Fibroblast of the aortic adventitia (primary cell): ENCODE results near the gene TAL1. TPM values are rescaled to one million over a fixed set of nuclear protein-coding genes. Genes with fewer than 3 reads are reported as not detected.

Experiments
- DNase-seq: peaks from one replicate; pipeline ENCODE4 v3.0.0-alpha.2; 2010; ENCODE audit warnings: low read depth
- H3K4me3 ChIP-seq: 2 replicates; pipeline ENCODE4 v1.5.1; 2011; ENCODE audit warnings: low read depth, mild to moderate bottlenecking, control low read depth, low read length, moderate library complexity
- total RNA-seq: library from RNA; depleted of rRNA; stranded (reverse); fragments of >200 nt; gene quantifications from 2 replicates; pipeline ENCODE4 v1.2.3, GENCODE V29; 2012; ENCODE audit warnings: low replicate concordance
- TF ChIP-seq, protein P1 (sequence below): IDR thresholded peaks from 2 replicates; pipeline ENCODE4 v1.5.1; 2011; ENCODE audit warnings: mild to moderate bottlenecking, low read length, control low read depth, inconsistent platforms; ENCODE audit not compliant: insufficient read depth

The TAL1 gene
- total RNA-seq, 1 donor, result 0.36 TPM

- no peak overlapping the region for H3K4me3 ChIP-seq
- no peak for DNase-seq
- TF ChIP-seq, protein P1, sequence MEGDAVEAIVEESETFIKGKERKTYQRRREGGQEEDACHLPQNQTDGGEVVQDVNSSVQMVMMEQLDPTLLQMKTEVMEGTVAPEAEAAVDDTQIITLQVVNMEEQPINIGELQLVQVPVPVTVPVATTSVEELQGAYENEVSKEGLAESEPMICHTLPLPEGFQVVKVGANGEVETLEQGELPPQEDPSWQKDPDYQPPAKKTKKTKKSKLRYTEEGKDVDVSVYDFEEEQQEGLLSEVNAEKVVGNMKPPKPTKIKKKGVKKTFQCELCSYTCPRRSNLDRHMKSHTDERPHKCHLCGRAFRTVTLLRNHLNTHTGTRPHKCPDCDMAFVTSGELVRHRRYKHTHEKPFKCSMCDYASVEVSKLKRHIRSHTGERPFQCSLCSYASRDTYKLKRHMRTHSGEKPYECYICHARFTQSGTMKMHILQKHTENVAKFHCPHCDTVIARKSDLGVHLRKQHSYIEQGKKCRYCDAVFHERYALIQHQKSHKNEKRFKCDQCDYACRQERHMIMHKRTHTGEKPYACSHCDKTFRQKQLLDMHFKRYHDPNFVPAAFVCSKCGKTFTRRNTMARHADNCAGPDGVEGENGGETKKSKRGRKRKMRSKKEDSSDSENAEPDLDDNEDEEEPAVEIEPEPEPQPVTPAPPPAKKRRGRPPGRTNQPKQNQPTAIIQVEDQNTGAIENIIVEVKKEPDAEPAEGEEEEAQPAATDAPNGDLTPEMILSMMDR, result no peak
Measured at GRCh38 chr1:47252369-47252768, 20.3 kb upstream of the TAL1 start.

DNA sequence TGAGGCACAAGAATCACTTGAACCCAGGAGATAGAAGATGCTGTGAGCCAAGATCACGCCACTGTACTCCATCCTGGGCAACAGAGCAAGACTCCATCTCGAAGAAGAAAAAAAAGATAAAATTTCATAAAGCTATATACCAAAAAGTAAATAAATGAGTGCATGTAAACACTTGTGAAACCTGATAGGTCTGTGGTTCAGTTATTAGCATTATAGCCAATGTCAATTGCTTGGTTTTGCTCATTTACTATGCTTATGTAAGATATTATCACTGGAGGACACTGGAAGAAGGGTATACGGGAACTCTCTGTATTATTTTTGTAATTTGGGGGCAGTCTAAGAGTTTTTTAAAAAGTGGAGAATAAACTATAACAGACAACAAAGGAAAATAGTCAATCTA is 17.7 kb upstream of the TAL1 start:
- TF ChIP-seq, protein P1, result no peak
- no peak for DNase-seq
- no peak overlapping the region for H3K4me3 ChIP-seq

GRCh38 chr1:47244339-47244862 is 12.4 kb upstream of the TAL1 start:
- TF ChIP-seq, protein P1, result no peak

GRCh38 chr1:47243910-47244309 is 11.9 kb upstream of the TAL1 start:
- no peak for DNase-seq
- TF ChIP-seq, protein P1, result no peak

More at GRCh38 chr1:47244339-47244862, 12.4 kb upstream of the TAL1 start:
- H3K4me3 ChIP-seq, result no peak overlapping the region
- no peak for DNase-seq

GRCh38 chr1:47241114-47242113 is 9.4 kb upstream of the TAL1 start:
- H3K4me3 ChIP-seq, result no peak overlapping the region
- no peak for DNase-seq
- TF ChIP-seq, protein P1, result no peak

More at GRCh38 chr1:47243910-47244309, 11.9 kb upstream of the TAL1 start:
- H3K4me3 ChIP-seq, result no peak overlapping the region

DNA sequence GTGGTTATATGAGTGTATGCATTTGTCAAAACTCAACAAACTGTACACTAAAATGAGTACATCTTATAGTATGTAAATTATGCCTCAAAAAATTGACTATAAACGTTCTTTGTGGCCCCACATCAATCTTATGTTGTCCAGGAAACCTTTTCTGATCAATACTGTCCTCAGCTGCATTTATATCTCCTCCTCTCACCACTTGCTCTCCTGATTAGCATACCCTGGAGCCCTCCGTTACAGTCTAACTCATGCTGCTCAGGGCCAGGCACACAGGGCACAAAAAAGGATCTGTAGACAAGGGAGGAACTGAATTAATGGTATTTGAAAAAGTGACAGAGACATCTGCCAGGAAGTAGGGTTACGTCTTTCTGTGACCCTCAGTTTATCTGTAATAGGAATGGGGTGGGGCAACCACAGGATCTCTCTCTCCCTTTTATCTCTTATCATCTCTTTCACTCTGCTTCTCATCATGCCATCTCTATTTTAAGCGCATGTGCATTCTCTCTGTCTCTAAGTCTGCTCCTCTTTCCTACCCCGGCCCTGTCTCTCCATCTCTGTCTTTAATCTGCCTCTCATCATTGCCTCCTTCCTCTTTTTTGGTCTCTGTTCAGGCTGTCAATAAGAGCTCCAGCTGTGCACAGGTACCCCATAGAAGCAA is 7.0 kb upstream of the TAL1 start:
- no peak overlapping the region for H3K4me3 ChIP-seq
- DNase-seq, result no peak

More for the DNA sequence above, 7.0 kb upstream of the TAL1 start:
- TF ChIP-seq, protein P1, result no peak
